Activated CD8-positive, alpha-beta memory T cell treated with anti-CD3 and anti-CD28 coated beads, Interleukin-2, amount 50 U/mL, for 4 hours (primary cell): ENCODE measurements around the gene SEMA4C.
"Not testable (repeated sequence)": the region's sequence is repeated elsewhere in the genome, so short reads cannot be mapped to it uniquely, and the experiment has no call there.

Source experiments
- DNase-seq: peaks from one replicate; pipeline ENCODE4 v3.0.0-alpha.2; 2020

The SEMA4C gene

GRCh38 chr2:96895746-96896651, 26.1 kb upstream of the SEMA4C start:
- DNase-seq: no peak

DNA sequence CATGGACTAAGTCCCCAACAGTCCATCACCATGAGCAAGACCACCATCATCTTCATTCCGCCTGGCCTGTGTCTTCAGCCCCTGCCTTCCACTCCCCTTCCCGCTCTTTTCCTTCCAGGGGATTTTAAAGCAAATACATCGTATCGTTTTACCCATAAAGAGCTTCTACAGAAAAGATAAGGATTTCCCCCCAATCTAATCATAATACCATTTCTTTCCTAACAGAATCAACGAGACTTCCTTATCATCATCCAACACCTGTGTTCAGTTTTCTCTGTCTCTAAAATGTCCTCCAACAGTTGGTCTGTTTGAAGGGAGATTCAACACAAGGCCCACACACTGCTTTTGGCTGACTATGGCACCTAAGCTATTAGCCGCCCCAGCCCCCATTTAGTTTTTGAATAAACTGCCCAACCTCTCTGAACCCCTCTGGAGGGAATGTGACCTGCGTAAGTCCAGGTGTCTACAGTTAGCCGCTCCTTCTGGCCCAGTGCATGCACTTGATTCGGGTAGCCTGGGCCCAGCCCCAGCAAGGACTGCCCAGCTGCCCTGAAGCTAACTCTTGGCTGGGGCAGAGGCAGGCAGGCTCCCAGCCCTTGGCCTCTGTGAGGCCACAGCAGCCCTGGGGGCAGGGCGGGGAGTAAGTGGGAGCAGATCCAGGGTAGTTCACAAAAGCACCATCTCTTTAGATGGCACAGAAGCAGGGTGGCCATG, 25.3 kb upstream of the SEMA4C start:
- DNase-seq: no peak

DNA sequence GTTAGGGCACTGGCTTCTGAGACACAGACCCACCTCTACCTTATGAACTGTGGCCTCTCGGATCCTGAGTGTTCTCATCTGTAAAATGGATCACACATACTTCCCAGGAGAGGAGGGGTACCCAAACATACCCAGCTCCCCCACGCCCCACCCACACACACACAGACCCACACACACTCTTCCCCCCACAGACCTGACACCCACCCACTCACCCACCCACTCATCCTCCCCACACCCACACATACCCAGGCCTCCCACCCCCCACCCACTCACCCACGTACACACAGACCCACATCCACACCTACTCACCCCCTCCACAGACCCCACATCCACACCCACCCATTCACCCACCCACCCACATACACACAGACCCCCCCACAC, 24.3 kb upstream of the SEMA4C start:
- no peak for DNase-seq

DNA sequence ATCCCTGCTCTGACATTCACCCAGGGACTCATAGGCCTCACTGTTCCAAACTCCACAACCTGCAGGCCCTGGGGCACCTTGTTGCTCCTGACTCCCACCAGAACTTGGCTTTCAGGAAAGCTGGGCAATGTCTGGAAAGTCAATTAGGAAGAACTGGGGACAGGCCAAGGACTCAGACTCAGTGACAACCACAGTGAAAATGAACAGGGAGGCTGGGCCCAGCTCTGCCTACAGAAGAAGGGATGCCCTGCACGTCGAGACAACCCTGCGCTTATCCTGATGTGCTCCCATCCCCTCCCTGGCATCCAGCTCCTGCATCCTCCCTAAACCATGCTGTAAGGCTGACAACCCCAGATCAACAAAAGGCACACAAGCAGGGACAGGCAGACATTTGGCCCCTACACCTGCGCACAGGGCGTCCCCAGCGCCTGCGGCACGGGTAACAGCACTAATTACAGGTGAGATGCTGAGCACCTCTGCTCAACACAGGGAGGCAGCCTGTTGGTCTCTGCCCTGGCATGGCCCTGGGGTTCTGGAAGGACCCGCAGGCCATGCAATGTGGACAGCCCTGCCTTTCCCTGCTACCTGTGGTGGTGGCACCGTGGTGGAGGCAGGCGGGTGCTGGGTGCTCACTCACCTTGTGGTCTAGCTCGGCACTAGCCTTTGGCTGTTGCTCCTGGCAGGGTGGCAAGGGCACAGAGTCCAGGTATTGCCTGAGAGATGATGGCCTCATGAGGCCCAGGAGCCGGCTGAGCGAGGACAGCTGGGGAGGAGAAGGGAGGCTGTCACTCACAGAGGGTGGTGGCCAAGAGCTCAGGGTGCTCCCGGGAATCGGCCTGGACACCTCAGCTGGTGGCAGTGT, 23.6 kb upstream of the SEMA4C start:
- no peak for DNase-seq

DNA sequence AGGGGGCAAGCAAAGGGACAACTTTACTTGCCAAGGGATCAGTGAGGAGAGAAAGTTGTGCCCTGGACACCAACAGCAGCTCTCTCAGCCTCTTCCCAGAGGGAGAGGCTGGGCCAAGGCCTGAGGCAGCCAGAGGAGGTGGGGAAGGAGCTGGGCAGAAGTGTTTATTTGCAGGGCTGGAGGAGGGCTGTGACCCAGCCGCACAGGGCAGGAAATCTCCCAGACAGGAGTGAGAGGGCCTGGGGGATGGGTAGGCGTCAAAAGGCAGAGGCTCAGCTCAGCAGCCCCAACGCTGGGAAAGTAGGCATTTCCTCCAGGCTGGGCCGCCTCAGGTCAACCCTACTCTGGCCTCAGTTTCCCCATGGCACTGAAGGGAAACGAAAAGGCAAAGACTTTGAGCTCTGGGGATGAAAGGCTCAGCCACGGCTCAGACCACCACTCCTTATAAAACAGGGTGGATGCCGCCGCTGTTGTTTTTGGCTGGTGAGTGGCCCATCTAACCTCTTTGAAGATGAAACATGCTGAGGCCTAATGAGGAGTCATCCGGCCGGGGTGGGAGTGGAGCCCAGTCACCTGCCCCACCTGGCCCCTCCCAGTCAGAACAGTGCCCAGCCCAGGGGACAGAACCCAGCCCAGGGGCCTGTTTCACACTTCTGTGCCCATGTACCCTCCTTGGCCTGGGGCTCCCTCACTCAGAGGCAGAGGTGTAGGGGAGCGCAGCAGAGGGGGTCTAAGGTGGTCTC, 21.9 kb upstream of the SEMA4C start:
- no peak for DNase-seq

DNA sequence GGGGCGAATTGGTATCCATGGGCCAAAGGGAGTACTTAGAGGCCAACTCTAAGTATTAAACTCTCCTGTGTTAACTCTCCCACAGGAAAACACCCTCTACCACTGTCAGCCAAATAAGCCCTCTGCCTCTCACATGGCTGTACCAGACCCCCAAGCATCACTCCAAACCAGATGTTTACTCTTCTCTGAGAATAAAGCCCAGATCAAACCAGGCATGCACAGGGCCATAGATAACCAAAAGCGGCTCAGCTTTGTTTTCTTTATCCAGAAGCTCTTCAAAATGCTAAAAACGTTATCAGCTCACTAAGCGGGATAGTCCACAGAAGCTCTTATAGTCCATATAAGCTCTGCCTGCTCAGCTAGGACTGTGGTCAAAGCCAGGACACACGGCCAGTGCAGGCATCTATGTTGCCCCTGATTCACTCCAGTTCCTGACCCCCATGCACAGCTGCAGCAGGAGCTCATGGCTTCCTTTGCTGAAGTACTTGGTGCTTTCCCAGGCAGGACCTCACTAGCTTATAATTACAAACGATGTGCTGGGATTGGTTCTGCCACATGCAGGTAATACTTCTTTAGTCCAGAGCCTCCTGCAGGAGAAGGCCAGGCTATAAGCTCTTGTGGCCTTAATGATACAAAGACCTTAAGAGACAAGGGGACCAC, 21.0 kb upstream of the SEMA4C start:
- no peak for DNase-seq

GRCh38 chr2:96890252-96890651, 20.4 kb upstream of the SEMA4C start:
- no peak for DNase-seq

- DNase-seq: not testable (repeated sequence)
These were observed 19.6 kb upstream of the SEMA4C start for GRCh38 chr2:96889502-96889901.

DNA sequence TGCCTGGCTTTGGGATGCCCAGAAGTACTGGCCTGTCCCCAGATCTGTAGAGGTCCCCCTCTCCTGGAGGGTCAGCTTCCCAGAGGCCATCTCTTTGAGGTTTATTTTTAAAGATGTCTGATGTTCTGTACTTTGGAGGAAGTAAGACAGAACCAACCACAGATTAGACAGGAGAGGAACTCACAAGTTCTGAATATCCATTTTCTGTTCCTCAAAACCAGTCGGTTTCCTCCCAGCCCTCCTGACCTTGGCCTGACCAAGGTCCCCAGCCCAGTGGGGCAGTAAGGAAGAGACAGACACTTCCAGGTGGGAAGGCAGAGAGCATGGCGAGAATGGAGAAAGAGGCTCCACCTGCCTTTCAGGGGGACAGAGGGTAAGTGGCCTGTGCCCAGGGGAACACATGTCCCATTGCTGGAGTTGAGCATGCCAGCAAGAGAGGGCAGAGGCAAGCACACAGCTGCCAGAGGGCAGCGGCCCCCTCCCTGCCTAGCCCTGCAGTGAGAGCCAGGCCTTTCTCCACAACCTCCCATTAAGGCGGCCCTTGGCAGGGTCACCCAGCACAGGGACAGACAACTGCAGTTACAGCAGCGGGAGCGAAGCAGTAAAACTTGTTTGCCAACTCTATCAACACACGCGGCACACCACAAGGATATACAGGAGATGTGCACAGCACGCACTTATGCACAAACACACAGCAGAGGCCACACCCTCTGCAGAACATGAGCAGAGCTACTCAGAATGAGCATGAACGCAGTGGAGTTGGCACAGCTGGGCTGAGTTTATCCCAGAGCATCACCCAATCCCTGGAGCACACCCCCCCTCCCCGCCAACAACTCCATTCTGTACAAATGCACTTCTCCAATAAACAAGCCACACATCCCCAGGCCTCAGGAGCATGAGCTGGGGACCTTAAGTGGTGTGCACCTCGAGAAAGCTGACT, 18.5 kb upstream of the SEMA4C start:
- no peak for DNase-seq

GRCh38 chr2:96887493-96888012, 17.7 kb upstream of the SEMA4C start:
- no peak for DNase-seq

GRCh38 chr2:96885432-96886347, 15.8 kb upstream of the SEMA4C start:
- DNase-seq: no peak

DNA sequence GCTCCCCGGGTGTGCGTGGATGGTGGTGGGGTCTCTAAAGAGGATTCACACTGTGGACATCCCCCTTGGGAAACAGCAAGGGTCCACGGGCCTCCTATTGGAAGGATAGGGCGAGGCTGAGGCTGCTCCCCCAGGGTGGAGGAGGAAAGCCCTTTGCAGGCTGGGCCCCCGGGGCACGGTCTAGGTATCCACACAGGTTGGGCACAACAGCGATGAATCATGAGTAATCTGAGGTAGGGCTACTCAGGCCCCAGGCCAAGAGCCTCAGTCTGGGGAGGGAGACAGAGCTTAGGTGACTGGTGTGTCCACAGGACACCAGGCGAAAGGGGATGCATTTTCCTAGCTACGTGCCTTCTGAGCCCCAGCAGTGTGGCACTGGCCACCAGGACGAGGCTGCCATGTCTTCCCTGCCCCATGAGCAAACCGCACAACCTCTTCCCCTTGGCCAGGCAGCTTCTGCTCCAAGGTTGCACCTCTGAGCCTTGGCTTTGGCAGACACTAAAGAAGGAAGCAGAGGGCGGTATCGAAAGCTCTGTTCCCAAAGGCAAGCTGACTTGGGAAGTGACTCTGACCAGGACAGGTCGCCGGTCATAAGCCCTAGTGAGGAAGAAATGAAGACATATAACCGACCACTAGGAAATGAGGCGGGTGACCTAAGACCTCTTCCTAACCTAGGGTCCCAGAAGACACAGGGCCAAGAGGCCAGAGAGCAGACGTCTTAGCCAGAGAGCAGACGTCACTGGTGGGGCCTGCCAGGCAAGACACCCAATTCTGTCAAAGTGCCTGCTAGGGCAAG, 14.6 kb upstream of the SEMA4C start:
- no peak for DNase-seq

DNA sequence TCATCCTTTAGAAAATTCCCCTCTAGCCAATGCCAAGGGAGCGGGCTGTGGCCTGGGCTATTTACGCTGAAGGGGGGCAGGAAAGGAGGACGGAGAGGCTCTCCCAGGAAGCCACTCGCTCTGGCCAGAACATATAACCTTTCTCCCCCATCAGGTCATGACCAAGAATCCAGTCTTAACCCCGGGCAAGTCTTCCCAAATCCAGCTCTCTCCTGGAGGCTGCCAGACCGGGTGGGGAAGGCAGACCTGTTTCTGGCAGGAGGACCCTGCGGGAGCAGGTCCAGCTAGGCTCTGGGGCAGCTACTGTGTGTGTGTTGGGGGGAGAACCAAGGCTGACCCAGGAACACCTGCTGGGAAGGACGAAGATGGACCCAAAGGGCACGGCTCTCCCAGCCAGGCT, 13.4 kb upstream of the SEMA4C start:
- no peak for DNase-seq

DNA sequence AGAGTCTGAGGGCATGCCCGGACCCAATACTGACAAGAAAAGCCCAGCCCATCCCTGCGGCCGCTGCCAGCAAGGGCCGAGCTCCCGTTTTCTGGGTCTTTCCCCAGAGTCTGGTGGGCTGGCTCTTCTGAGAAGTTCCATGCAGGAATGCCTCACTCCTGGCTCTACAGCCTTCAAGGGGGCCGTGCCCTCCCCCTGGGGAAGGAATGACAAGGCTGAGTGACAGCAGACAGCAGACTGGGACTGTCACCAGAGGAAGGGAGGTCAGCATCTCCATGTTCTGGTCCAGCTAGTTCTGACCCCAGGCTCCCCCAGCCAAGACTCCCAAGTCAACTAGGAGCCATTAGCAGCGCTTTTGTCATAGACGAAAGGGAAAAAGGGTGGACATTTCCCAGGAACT, 13.0 kb upstream of the SEMA4C start:
- no peak for DNase-seq

- DNase-seq: no peak
These were observed 12.3 kb upstream of the SEMA4C start for GRCh38 chr2:96882230-96882629.

GRCh38 chr2:96881349-96882195, 11.7 kb upstream of the SEMA4C start:
- DNase-seq: no peak

DNA sequence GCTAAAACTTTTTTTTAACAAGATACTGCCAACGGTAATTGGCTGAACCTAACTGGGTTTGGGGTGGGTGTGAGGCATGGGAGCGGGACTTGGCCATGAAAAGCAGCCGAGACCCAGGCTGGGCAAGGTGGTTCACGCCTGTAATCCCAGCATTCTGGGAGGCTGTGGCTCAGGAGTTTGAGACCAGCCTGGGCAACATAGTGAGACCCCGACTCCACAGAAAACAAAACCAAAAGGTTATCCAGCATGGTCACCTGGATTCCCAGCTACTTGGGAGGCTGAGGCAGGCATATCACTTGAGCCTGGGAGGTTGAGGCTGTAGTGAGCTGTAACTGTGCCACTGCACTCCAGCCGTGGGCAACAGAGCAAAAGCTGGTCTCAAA, 11.0 kb upstream of the SEMA4C start:
- no peak for DNase-seq
